ENCODE results near the gene EMC9.

EMC9 gene

GRCh38 chr14:24092110-24092504 lies 49.3 kb downstream of the EMC9 start:
- TF ChIP-seq CTCF (IDR thresholded peaks at IDR 0.05; ENCODE audit: low read depth, low read length) = no peak
- no peak for DNase-seq (ENCODE audit: low read depth in 2 of 2)
- no peak overlapping the region for H3K4me3 ChIP-seq (replicated peaks in 1 of 2; ENCODE audit: low read depth in 2 of 2, low read length in 2 of 2)

- no peak for TF ChIP-seq CTCF (IDR thresholded peaks at IDR 0.05; ENCODE audit: low read depth, low read length)
- H3K4me3 ChIP-seq (replicated peaks in 1 of 2; ENCODE audit: low read depth in 2 of 2, low read length in 2 of 2) = no peak overlapping the region
- no peak for DNase-seq (ENCODE audit: low read depth in 2 of 2)
Observed at GRCh38 chr14:24089890-24090289, 51.5 kb downstream of the EMC9 start.
